Stimulated activated CD8-positive, alpha-beta memory T cell treated with anti-CD3 and anti-CD28 coated beads, Interleukin-7, amount 100 ng/mL, for 1 hour (primary cell): ENCODE data around the gene TNIP1.
A peak's percentile ranks its signal among the peaks of the same experiment; 100 is the strongest.

ENCODE experiments used
- DNase-seq, 2 donors: peaks; one replicate each; pipeline ENCODE4 v3.0.0-alpha.2; 2020; ENCODE audit warnings: low read depth in 2 of 2

TNIP1 gene

GRCh38 chr5:151064916-151065499, 15.8 kb downstream of the TNIP1 start:
- no peak for DNase-seq

GRCh38 chr5:151063142-151063989, 17.5 kb downstream of the TNIP1 start:
- DNase-seq: no peak

DNA sequence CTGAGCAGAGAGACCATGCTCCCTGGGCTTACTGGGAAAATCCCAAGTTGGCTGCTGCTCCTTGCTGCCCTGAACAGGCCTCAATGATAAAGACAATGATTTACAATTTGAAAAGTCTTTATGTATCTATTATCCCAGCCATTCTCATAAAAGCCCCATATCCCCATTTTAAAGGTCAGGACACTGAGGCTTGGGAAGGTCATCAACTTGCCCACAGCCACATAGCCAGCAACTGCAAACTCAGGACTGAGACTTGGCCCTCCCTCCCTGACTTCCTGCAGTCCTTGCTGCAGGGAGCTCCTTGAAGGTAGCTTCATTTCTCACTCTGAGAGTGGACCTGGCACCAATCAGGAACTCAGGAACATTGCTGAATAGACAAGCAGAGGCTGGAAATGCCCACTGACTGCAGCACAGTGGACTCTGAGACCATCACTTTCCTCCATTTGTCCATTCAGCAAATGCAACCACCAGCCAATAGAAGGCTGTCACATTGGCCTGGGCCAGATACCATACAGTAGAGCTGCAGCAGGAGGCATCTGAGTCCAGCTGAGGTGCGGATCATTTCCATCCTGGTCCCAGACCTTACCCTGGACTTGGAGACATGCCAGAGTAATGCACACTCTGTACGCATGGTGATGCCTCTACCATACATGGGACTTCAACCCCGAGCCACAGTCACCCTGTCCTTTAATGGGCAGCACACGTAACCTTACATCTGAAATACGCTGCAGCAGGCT, 18.3 kb downstream of the TNIP1 start:
- DNase-seq: no peak

- no peak for DNase-seq
Measured at GRCh38 chr5:151060742-151061141, 20.1 kb downstream of the TNIP1 start.

DNA sequence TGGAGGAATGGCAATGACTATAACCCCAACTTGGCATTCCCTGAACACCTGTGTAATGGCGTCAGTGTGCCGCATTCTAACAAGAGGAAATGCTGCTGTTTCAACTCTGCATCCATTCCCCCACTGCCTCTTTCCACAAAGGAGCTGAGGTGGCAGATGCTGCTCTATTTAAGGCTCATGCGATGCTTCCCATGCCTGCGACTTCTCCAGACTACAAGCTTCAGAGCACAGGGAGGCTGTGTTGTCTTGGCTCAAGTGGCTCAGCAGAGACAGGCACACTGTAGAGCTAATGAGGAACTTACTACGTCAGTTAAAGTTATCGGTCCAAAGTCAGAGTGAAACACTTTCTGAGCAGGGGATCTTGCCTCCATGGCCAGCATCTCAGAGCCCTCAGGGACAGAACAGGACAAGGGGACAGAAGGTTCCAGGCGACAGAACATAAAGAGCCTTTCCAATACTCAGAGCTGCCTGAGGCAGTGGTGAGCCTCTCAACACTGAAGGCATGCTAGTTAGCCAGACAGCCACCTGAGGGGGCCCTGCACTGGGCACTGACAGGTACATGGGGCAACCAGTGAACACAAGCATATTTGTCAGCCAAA, 21.8 kb downstream of the TNIP1 start:
- DNase-seq: no peak

- no peak for DNase-seq
Measured at GRCh38 chr5:151058301-151058700, 22.5 kb downstream of the TNIP1 start.

DNA sequence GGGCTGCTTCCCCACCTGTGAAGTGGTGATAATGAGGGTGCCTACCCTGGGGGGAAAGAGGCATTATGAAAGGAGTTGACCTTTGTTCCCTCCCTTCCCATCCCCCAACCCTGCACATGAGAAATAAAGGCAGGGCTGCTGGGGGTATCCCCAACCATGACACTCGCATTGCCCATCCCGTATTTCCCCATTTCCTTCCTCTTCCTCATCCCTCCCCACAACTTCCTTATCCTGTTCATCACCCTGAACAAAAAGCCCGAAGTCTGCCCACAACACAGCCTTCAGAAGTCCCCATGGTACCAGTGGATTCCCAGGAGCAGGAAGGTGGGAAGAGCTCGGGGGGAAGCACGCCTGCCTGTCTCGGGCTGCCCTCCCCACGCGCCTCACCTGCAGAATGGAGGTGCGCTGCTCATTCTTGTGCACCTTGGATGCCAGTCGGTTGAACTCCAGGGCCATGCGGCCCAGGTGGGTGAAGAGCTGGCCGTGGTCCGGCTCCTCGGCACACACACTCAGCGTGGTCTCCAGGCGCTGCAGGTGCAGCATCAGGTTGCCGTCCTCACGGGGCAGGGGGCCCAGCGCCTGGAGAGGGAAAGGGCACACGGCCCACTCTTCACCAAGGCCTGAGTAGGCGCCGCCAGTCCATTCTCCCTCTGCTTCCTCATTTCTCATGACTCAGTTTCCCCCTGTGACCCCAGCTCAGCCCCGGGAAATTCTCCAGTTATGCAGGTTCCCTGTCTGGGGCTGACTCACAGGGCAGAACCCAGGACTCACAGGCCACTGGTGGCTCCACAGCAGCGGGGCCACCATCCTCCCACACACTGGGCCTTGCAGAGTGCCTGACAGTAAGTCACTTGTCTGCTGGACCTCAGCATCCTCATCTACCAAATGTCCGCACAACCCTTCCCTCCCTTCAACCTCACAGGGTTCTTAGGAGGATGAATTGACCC, 24.2 kb downstream of the TNIP1 start:
- no peak for DNase-seq

GRCh38 chr5:151055336-151055735, 25.5 kb downstream of the TNIP1 start:
- no peak for DNase-seq

- DNase-seq: no peak
Measured at GRCh38 chr5:151054709-151055108, 26.1 kb downstream of the TNIP1 start.

GRCh38 chr5:151053796-151054462, 26.9 kb downstream of the TNIP1 start:
- DNase-seq: no peak

DNA sequence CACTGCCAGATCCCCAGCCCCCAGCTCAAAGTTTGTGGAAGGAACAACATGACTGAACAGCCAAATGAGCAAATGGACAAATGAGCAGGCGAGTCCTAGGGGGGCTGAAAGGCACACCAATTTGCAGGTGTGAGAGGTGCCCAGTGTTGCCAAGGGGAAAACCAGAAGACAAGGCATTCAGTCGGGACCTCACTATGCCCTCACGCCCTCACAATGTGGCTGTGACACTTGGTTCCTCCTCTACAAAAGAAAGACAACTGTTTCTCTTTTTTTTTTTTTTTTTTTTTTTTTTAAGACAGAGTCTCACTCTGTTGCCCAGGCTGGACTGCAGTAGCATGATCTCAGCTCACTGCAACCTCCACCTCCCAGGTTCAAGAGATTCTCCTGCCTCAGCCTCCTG, 28.0 kb downstream of the TNIP1 start:
- DNase-seq: no peak

DNA sequence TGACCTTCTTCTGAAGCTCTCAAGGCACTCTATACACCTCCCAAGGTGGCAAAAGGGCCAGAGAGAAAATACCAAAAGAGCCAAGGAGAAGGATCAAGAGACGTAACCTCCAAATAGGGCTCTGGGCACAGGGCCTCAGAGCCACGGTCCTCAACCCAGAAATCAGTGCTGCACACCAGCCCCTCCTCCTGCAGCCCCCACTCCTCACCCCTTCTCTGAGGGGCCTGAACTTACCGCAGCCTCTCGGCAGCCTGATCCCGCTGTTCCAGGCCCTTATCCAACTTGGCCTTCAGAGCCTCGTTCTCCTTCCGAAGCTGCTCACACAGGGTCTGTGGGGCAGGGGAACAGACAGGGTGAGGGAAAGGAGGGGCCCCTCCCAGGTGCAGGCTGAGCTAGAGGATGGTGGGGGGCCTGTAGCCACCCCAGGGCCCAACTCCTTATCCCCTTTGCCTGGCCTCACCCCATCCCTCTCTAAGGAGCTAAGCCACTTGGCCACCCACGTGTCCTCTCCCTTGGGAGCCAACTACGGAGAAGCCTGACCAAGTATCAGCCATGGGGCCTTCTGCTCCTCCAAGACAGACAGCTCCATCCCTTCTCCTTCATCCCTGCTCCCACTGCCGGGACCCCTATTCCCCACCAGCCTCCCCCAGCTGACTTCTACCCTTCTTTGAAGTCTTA, 28.8 kb downstream of the TNIP1 start:
- DNase-seq: no peak

GRCh38 chr5:151051066-151051930, 29.5 kb downstream of the TNIP1 start:
- peak; percentile 34 to 51 for DNase-seq

GRCh38 chr5:151048526-151048925, 32.3 kb downstream of the TNIP1 start:
- no peak for DNase-seq

DNA sequence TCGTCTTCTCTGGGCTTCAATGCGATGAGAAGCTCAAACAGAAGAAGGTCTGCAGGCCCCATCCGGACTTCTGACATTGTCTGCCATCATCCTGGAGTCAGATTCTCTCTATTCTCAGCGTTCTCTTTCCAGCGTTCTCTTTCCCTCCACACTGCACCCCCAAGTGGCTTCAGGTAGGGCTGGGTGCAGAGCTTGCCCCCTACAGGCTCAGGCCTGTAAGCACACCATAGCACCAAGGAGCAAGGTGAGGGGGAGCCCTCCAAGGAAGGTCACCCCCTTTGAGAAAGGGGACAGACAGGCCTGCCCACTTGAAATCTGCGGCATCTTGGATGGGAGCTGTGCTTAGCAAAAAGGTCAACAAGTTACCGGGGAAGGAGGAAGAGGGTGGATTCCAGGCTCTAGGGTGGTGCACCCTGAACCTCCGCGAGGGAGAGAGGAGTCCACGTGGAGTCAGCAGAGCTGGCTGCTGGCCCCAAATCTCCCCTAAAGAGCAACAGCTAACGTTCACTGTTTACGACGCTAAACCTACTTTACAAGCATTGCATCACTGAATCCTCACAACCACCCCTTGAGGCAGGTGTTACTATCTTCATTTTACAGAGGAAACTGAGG, 32.9 kb downstream of the TNIP1 start:
- DNase-seq: no peak

GRCh38 chr5:151042453-151043093, 38.3 kb downstream of the TNIP1 start:
- no peak for DNase-seq

DNA sequence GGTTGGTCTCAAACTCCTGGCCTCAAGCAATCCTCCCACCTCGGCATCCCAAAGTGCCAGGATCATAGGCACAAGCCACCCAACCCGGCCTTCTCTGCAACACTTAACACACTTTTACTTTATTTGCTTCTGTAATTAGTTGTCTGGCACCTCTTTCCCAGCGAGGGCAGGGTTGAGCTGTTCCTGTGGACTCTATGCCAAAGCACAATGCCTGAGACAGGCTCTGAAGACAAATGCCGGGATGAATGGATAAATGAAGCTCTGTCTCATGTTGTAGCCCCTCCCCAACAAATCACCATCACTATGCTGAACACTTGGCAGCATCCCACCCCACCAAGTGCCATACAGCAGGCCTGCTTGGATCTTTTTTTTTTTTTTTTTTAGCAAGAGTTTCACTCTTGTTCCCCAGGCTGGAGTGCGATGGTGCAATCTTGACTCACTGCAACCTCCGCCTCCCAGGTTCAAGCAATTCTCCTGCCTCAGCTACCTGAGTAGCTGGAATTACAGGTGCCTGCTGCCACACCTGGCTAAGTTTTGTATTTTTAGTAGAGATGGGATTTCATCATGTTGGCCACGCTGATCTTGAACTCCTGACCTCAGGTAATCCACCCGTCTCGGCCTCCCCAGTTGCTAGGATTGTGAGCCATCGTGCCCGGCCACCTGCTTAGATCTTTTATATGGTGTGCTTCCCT, 39.1 kb downstream of the TNIP1 start:
- DNase-seq: no peak
